ENCODE measurements around the gene CASKIN1.
"Not testable (repeated sequence)": the region's sequence is repeated elsewhere in the genome, so short reads cannot be mapped to it uniquely, and the experiment has no call there.

Gene CASKIN1

GRCh38 chr16:2205967-2206313 lies 9.5 kb upstream of the CASKIN1 start:
- Histone ChIP-seq H4K20me1 (ENCODE audit: insufficient read depth) (no peaks in the 10 kb centered on the region), H3K4me1 (ENCODE audit: low read depth, poor library complexity, severe bottlenecking) (peaks cover 15% of the 10 kb centered on the region), H3K4me3 (IDR thresholded peaks at IDR 0.05; ENCODE audit: insufficient read depth, low read depth, low read length) (no peak overlapping the region), H3K36me3 (ENCODE audit: insufficient read depth) (no peaks in the 10 kb centered on the region), H2AFZ (ENCODE audit: low read depth) (peak overlapping the region; percentile 91), H3K79me2 (ENCODE audit: insufficient read depth, low read depth) (peaks cover 7% of the 10 kb centered on the region), H3K9ac (peak overlapping the region; percentile 87; the same call in 1 of the 2 replicates), H3K27me3 (ENCODE audit: insufficient read depth, low read depth) (peaks cover 10% of the 10 kb centered on the region; the same call in 1 of the 2 replicates), H3K4me2 (peak overlapping the region; percentile 98), H3K27ac (peak overlapping the region; percentile 67)
- TF ChIP-seq CTCF (conservative IDR thresholded peaks at IDR 0.05; ENCODE audit: low read depth, low read length): no peak

- H3K4me1 ChIP-seq (ENCODE audit: low read depth, poor library complexity, severe bottlenecking): peaks cover 15% of the 10 kb centered on the region
- H4K20me1 ChIP-seq (ENCODE audit: insufficient read depth): no peaks in the 10 kb centered on the region
- peak within 1 kb of the TSS; percentile 87 for H3K9ac ChIP-seq
- H3K27ac ChIP-seq: peak within 1 kb of the TSS; percentile 67
- H3K4me3 ChIP-seq (IDR thresholded peaks at IDR 0.05; ENCODE audit: insufficient read depth, low read depth, low read length): no peak within 1 kb of the TSS
- peaks cover 7% of the 10 kb centered on the region for H3K79me2 ChIP-seq (ENCODE audit: insufficient read depth, low read depth)
- H3K36me3 ChIP-seq (ENCODE audit: insufficient read depth): no peaks in the 10 kb centered on the region
- H3K4me2 ChIP-seq: peak within 1 kb of the TSS; percentile 98
- no peak for TF ChIP-seq CTCF (conservative IDR thresholded peaks at IDR 0.05; ENCODE audit: low read depth, low read length)
- H2AFZ ChIP-seq (ENCODE audit: low read depth): peak within 1 kb of the TSS; percentile 91
- peaks cover 14% of the 10 kb centered on the region; the same call in 1 of the 2 replicates for H3K27me3 ChIP-seq (ENCODE audit: insufficient read depth, low read depth)
Measured at GRCh38 chr16:2205104-2205966, 8.9 kb upstream of the CASKIN1 start, which contains the start of gene MLST8. TSS of gene MLST8 (plus strand) at chr16:2205454. CDS start at chr16:2206086, 632 bp downstream.

GRCh38 chr16:2204416-2205103 lies 8.2 kb upstream of the CASKIN1 start:
- Histone ChIP-seq H3K79me2 (ENCODE audit: insufficient read depth, low read depth) (peaks cover 7% of the 10 kb centered on the region), H3K4me3 (IDR thresholded peaks at IDR 0.05; ENCODE audit: insufficient read depth, low read depth, low read length) (no peak overlapping the region), H2AFZ (ENCODE audit: low read depth) (peak overlapping the region; percentile 91), H3K4me2 (peak overlapping the region; percentile 68), H3K4me1 (ENCODE audit: low read depth, poor library complexity, severe bottlenecking) (peaks cover 15% of the 10 kb centered on the region), H3K36me3 (ENCODE audit: insufficient read depth) (no peaks in the 10 kb centered on the region), H3K9ac (peak overlapping the region; percentile 87), H4K20me1 (ENCODE audit: insufficient read depth) (no peaks in the 10 kb centered on the region), H3K27ac (peak overlapping the region; percentile 16; the same call in 1 of the 2 replicates), H3K27me3 (ENCODE audit: insufficient read depth, low read depth) (peaks cover 22% of the 10 kb centered on the region; the same call in 1 of the 2 replicates)
- no peak for TF ChIP-seq CTCF (conservative IDR thresholded peaks at IDR 0.05; ENCODE audit: low read depth, low read length)

GRCh38 chr16:2203119-2203688 lies 6.8 kb upstream of the CASKIN1 start:
- not testable (repeated sequence) for H3K9ac ChIP-seq; H3K27ac ChIP-seq; H3K36me3 ChIP-seq (ENCODE audit: insufficient read depth); H4K20me1 ChIP-seq (ENCODE audit: insufficient read depth); H3K4me2 ChIP-seq; H2AFZ ChIP-seq (ENCODE audit: low read depth); H3K79me2 ChIP-seq (ENCODE audit: insufficient read depth, low read depth); H3K4me3 ChIP-seq (IDR thresholded peaks at IDR 0.05; ENCODE audit: insufficient read depth, low read depth, low read length)
- H3K4me1 ChIP-seq (ENCODE audit: low read depth, poor library complexity, severe bottlenecking): peaks cover 15% of the 10 kb centered on the region
- peaks cover 35% of the 10 kb centered on the region; the same call in 1 of the 2 replicates for H3K27me3 ChIP-seq (ENCODE audit: insufficient read depth, low read depth)

Measured in KMS-11 (cell line).